Stimulated activated CD8-positive, alpha-beta memory T cell treated with anti-CD3 and anti-CD28 coated beads, Interleukin-4, amount 100 ng/mL, for 24 hours (primary cell): ENCODE data around the gene LUM.
"Not testable (repeated sequence)": the region's sequence is repeated elsewhere in the genome, so short reads cannot be mapped to it uniquely, and the experiment has no call there.

ENCODE experiments used
- DNase-seq: peaks from one replicate; pipeline ENCODE4 v3.0.0-alpha.2; 2020; ENCODE audit warnings: low read depth

Gene LUM

DNA sequence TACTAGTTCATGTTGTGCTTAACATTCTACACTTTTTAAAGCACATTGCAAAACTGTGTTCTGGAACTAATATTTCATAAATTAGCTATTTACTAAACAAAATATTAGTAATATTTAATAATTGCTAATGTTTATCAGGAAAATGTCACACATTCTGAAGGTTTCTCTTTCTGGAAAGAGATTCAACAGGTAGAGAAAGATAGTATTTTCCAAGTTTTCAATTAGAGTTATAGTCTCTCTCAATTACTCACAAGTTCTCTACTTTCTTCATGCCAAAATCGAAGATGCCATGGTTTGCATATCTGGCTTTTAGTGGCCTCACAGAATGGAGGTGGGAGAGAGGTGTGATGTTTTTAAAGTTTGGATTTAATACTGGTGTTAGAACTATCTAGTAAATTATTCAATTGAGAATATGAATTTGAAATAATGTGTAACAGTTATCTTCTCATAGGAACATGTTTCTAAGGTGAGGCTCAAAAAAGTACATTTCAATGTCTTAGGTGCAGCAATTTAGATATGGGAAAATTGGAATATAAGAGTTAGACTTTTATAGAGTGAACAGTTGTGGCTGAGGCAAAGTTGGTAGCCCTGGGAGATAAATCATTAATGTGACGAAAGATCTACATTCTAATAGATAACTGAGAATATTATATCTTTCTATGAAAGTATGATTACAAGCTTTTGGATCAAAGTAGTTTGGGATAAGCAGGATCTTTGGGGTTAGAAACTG is 1.5 kb downstream of the LUM start:
- no peak for DNase-seq

DNA sequence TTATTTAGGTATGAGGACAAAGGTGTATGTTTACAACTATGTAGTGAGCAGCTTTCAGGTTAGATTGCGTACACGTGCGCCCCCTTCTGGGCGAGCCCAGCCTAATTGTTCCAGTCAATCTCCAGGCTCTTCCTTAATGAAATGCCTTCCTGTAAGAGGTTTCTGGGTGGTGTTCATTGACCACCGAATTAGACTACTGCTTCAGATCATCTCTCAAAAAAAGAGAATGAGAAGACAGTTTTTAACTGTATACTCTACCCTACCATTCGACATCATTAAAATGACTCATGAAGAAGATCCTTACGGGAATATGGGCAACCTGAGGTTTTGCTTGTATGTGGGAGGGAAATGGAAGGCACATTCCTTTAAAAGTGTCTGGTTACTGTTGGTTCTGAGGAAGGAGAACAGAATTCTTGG is 2.1 kb downstream of the LUM start:
- DNase-seq: peak; percentile 26

DNA sequence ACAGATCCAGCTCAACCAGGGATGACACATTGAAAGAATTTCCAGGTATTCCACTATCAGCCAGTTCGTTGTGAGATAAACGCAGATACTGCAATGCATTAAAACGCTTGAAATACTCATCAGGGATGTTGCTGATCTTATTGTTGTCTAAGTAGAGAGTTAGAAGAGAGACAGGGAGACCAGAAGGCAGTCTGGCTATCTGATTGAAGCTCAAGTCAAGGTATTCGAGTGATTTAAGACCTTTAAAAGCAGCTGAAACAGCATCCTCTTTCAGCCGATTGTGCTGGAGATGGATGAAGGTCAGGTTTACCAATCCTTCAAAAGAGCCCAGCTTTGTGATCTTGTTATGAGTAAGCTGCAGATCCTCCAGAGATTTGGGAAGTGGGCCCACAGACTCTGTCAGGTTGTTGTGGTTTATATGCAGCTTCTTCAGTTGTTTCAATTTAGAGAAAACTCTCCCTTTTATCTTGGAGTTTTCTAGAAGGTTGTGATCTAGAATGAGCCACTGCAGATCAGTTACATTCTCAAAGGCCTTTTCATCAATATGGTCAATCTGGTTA is 3.0 kb downstream of the LUM start:
- DNase-seq: no peak

DNA sequence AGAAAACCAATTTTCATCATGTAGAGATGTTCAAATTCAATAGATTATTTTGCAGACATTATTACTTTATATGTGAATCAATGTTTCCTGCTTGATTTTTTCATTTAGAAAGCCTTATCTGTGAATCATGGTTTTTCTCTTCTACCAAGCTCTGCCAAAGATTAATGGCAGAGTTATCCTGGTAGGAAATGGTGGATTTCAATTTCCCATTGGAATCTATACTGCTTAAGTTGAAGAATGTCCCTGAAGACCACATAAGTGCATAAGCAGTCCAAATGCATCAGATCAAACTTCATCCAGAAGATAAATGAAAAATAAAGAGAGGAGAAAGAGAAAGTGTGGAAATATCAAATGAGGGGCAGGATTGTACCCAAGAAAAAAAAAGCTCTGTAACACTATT is 5.0 kb downstream of the LUM start:
- DNase-seq: no peak

DNA sequence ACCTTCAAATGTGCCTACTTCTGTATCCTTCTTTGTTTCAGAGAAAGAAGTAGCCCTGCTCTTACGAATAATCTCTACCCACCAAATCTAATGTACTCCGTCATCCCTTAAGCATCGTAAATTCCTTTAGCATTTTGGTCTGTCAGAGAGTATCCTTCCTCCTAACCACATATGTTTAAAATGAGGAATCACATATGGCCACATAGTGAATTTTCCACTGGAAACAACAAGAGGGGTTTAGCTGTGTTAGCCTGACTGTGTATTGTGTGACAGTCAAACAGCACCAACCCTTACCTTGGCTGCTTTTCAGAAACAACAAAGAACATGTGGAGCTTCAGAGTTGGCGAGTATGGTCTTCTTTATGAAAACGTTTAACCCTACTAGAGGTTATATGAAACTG is 5.5 kb downstream of the LUM start:
- DNase-seq: no peak

DNA sequence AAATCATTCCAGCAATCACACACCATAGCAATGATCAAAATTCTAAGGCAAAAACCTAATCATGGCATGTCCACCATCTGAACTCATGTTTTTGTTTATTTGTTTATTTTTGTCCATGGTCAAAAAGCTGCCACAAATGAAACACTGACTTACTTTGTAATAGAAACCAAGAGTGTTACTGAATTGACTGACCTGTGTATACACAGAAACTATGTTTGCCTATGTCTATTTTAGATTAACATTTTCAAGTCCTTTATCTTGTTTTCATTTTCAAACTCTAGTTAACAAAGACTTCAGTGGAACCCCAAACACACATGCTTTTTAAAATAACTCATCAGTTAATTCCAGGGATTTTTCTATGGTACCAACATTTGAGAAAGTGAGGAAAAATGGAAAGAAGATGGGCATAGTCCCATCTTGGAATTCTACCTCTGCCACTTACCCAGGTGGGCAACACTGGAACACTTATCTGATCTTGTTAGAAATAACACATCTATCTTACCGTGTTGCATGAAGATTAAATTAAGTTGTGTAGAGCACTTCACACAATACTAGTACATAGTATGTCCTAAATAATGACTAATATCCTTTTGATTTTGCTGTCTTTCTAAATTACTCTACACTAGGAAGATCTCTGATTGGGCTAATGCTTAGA is 6.4 kb downstream of the LUM start:
- DNase-seq: no peak

DNA sequence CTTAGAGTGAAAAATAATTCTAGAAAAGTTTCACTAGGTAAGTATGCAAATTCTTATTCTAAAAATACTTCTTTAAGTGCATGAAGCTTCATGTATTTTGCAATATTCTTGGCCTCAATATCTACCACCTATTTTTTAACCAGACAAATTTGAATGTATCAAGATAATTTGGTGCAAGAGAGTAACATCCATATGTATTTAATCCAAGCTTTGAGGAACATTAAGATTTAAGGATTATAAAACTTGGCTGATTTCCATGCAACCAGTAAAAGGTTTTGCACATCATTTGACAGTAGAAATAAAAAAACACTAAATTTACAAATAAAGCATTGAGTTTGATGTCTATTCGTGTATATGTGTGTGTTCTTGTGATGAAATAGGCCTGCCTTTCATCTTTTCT is 7.7 kb downstream of the LUM start:
- DNase-seq: no peak

DNA sequence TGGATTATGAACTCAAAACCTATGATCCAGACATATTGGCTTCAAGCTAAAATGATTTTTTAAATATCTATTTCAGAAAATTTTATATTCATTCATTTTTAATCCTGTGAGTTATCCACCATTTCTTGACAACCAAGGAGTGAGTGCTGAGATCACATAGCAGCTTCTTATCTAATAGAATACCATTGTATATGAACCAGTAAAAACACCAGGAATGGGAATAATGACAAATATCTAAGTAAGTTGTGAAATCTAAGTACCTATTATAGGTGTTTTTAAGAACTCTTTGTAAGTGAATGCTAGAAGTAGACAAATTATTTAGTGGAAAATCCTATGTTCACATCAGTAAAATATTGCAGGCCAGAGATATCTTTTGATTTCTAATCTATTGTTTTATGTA is 8.2 kb downstream of the LUM start:
- no peak for DNase-seq

DNA sequence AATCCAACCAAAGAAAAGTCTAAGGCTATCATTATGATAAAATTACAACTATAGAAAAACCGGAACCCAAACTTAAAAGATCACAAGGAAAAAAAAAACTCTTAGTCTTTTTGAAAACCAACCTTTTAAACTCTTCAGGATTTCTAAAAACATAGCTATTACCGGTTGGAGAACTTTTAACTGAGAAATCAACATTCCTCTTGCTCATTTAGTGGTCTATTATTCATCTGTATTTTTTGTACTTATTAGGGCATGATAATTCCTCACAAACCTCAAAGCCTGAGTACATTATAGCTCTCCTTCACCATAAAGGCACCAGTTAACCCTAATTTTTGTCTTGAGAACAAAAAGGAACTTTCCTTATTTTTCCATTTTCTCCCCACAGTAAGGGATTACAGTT is 10.4 kb downstream of the LUM start:
- no peak for DNase-seq

DNA sequence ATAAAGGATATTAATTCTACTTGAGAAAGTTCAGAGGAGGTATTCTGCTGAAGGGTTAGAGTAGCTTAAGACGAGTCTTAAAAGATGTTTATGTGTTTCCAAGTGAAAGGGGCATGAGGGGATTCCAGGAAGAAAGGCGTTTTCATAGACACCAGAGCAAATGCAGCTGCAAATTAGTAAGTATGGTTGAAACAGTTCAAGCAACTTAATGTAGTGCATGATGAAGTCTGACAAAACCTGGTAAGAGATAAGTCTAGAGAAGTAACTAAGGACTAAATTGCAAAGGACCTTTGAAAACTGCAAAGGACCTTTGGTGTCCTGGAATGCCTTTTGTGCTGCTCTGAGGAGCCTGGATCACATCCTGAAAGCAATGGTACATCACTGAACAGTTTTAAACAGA is 11.5 kb downstream of the LUM start:
- DNase-seq: no peak

DNA sequence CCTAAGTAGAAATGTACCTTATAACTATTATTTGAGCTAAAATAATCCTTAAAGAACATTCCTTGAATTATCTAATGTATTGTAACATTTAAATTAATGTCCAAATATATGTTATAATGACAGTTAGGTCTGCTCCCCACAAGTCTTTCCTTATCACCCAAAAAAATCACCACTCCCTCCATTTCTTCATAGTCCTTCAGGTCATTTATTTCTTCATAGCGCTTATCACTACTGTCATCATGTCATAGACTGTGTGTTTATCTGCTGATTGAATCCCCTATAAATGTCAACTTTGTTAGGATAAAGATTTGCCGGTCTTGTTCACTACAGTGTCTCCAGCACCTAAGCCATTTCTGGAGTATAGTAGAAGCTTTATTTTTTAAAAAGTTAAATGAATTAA is 12.0 kb downstream of the LUM start:
- no peak for DNase-seq

DNA sequence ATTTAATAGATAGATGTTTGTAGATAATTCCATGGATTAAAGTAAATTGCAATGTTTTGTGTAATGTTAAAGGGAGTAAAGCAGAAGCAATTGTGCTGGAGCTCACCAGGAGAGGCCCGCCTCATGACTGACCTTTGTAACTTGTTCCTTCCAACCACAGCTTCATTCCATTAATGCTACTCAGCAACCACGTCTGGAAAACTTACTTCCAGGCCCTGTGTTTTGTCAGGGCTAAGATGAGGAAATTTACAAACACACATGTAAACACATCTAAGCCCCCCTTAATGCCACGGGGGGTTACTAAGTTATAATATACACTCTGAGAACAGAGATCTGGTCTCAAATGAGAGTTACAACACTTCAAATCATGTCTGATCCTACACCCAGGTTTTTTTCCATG is 12.4 kb downstream of the LUM start:
- DNase-seq: no peak

DNA sequence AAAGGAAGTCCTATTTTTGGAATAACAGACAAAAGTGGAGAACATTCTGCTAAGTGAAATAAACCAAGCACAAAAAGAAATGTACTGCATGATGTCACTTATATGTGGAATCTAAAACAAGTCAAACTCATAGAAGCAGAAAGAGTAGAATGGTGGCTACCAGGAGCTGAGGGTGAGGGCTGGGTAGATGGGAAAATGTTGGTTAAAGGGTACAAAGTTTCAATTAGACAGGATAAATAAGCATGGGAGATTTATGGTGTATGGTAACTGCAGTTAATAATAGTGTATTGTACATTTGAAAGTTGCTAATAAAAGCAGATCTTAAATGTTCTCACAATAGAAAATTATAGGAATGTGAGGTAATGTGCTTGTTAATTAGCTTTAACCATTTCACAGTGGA is 12.8 kb downstream of the LUM start:
- no peak for DNase-seq

DNA sequence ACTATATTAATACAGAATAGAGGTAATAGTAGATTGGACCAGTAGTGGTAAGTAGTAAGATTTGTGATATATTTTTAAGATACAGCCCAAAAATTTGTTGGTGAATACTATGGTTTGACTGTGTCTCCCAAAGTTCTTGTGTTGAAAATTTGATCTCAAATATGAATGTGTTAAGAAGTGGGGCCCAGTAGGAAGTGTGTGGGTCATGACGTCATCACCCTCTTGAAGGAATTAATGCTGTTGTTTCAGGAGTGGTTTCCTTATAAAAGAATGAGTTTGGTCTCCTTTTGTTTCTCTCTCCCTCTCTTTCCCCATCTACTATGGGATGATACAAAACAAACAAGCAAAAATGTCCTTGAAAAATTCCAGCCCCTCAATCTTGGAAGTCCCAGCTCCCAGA is 16.3 kb downstream of the LUM start:
- no peak for DNase-seq

DNA sequence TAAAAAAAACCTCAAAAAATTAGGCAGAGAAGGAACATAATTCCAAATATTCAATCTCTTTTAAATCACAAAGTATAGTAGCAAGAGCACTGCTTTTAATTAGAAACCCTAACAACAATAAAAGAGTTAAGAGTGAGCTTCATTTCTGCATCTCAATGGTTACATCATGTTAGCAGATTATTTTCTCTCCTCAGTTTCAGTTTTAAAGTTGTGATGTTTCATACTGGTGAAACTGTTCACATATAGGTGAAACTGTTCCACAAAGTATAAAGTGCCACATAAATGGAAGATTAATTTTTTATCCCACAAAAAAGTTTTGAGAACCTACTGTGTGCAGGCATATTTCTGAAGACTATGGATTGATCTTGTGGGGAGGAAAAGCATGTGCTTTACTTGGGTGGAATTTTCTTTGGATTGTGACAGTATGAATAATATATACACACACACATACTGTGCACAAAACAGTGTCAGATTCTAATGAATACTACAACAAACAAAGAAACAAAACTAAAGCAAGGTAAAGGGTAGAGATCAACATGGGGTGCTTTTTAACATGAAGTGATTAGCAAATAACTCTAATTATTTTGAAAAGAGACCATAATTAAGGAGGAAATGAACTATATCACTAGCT is 17.1 kb downstream of the LUM start:
- DNase-seq: no peak

DNA sequence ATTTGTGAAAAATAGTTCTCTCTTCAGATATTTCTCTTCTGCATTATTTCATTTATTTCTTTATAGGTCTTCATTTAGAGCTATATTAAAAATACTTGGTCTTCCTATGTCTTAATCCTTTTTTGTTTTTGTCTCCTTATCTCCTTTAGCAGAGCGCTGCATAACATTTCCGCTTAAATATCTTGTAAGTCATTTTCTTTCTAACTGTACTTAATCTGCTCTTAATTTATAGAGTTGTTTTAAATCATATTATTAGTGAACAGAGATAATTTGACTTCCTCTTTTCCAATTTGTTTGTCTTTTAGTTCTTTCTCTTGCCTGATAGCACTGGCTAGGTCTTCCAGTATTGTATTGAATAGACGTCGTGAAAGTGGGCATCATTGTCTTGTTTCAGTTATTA is 18.0 kb downstream of the LUM start:
- no peak for DNase-seq

DNA sequence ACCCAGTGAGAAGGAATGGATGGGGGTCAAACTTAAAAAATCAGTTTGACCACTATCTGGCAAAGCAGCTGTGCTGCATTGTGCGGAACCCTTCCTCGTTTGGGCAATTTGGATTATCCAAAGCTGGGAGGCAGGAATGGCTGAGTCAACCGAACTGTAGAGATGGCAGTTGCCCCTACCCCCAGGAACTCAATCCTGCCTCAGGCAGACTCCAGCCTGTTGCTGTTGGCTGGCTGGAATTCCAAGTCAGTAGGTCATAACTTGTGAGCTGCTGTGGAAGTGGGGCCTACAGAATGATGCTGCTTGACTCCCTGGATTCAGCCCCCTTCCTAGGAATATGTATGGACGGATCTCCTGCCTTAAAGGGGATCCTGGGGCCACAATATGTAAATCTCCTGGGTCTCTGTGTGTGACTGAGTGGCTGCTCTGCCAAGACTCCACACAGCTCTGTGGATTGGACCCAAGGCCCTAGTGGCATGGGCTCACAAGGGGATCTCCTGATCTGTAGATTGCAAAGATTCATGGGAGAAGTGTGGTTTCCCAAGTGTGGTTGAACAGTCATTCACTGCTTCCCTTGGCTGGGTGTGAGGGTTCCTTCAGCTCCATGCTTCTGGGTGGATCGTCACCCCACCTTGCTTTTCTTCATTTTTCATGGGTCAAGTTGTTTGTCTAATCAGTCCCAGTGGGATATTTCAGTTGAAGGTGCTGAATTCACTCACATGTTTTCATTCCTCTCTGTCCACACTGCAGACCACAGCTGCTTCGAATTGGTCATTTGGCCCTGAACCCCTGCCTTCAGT is 19.2 kb downstream of the LUM start:
- DNase-seq: no peak

DNA sequence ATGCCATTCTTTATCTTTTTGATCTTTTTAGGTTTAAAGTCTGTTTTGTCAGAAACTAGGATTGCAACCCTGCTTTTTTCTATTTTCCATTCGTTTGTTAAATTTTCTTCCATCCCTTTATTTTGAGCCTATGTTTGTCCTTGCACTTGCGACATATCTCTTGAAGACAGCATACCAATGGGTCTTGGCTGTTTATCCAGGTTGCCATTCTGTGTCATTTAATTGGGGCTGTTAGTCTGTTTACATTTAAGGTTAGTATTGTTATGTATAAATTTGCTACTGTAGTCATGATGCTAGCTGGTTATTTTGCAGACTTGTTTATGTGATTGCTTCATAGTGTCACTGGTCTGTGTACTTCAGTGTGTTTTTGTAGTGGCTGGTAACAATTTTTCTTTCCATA is 21.3 kb downstream of the LUM start:
- not testable (repeated sequence) for DNase-seq

DNA sequence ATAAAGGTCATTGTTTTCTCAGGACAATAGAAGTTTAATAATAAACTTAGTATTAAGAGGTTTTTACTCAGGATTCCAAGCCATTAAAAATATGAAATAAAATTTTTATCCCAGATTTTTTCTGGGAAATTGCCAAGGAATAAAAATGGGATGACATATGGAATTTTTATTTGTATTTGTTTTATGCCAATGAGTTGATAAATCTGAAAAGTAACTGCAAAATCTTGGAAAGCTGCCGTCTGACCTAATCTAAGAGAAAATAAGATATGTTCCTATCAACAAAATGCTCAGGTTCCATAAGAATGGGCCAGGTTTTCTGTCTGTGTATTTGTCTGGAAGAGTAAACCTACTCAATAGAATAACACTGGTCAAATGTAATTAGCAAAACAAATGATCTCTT is 31.3 kb downstream of the LUM start:
- DNase-seq: no peak

DNA sequence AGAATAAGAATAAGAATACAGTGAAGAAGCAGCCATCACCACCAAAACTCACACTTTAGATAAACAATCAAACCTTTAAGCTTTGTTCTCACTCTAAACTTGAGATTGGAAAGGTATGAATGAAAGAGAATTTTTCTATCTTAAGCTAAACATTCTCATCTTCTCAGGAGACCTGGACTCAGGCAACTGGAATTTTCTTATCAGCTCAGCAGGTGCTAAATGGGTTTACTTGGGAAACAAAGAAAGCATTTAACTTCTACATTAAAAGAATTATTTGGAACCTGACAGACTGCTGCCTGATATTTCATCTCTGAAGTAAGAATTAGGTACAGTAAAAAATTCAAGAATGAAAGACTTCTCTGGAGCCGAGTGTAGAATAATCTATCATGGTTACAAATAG is 32.8 kb downstream of the LUM start:
- DNase-seq: no peak

DNA sequence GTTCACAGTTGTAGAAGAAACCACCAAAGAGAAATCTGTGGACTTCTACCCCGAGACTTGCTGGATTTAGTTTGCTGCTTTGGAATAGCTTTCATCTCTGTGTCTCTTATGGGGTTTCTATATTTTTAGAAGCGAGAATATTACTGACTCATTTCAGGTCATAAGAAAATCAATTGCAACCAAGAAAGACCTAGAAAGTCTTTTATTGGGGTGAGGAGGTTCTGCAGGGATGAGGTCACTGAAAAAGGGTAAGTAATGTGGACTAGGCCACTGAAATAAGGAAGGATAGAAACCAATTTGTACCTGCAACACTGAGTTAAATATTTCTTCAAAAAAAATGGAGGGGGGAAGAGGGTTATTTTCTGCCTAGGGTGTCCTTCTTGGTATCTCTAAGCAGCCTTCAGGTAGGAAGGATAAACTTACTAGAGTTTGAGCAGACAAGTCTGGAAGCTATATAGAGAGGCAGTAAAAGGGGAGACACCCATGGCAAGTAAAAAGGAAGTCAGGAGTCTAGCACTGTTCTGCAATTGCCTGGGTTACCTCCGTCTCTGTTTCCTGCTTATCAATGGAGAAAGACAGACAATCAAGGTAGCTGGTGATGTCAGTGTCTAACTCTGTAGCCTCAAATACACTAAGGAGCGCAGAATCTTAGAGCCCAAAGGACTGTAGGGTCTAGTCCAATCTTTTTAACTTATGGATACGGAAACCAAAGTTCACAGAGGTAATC is 33.9 kb downstream of the LUM start:
- DNase-seq: no peak

DNA sequence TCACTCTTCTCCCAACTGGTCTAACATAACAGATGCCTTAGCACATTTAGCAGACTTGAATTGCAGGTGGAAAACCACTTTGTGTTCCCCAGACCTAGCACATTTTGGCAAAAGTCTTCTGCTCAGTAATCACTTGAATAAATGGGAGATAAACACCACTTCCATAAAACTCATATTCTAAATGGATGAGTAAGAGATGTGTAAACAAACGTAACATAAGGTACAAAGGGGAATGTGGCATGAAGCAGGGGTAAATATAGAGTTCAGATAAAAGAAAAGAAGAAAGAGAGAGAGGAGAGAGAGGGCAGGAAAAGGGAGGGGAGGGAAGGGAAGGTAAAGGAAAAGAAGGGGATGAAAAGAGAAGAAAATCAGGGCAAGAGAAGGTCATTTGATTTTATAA is 36.4 kb downstream of the LUM start:
- DNase-seq: no peak
